ENCODE results near the gene RGS21.

- TF ChIP-seq CTCF (conservative IDR thresholded peaks at IDR 0.05; ENCODE audit: low read depth, low read length) (no peak), EZH2 (IDR thresholded peaks at IDR 0.05; ENCODE audit: low read length, unreplicated experiment) (no peak)
Observed at GRCh38 chr1:192351550-192351949, 34.8 kb downstream of the RGS21 start.
